SK-N-SH (cell line): ENCODE data around the gene OR51G1. TPM values are rescaled to one million over a fixed set of nuclear protein-coding genes. Genes with fewer than 3 reads are reported as not detected.

Experiments
- CTCF ChIA-PET: fragments of 300-600, 350-600 bp; formaldehyde crosslinking; extraction: SDS; loops from one replicate; lab custom pipeline; 2021; lab: Yijun Ruan, JAX
- POLR2A ChIA-PET: fragments of 350-600 bp; sonication (Branson Sonifier 250); formaldehyde crosslinking; extraction: SDS; loops from one replicate; lab custom pipeline; 2020; ENCODE audit warnings: antibody characterized with exemption, inconsistent platforms; lab: Yijun Ruan, JAX
- DNase-seq: peaks from one replicate; pipeline ENCODE4 v3.0.0; 2012
- H2AFZ ChIP-seq: fragments of 200-600 bp; sonication (generic); 2 replicates; pipeline ENCODE4 v1.8.1; 2016; ENCODE audit warnings: antibody characterized with exemption, mild to moderate bottlenecking, low read depth
- H3F3A ChIP-seq: fragments of 200-600 bp; sonication (generic); replicated peaks from 2 replicates; pipeline ENCODE3; 2016; ENCODE audit warnings: antibody characterized with exemption, mild to moderate bottlenecking; ENCODE audit not compliant: insufficient read depth
- H3K27ac ChIP-seq, 2 experiments: fragments of 200-500 bp in 1 of 2; fragments of 200-600 bp in 1 of 2; sonication (Bioruptor generic) in 1 of 2; sonication (generic), shearing (Covaris generic) in 1 of 2; 2 replicates each; pipeline versions ENCODE4 v1.5.1 to v1.6.1; 2014 to 2016; ENCODE audit warnings: low read depth in 2 of 2, inconsistent platforms in 1 of 2, low read length in 1 of 2, mild to moderate bottlenecking in 1 of 2, mixed read lengths in 1 of 2
- H3K27me3 ChIP-seq: fragments of 200-600 bp; sonication (generic), shearing (Covaris generic); 2 replicates; pipeline ENCODE4 v1.6.1; 2016; ENCODE audit warnings: mixed run types; ENCODE audit not compliant: insufficient read depth
- H3K36me3 ChIP-seq, 2 experiments: fragments of 200-500 bp in 1 of 2; fragments of 200-600 bp in 1 of 2; sonication (Bioruptor generic) in 1 of 2; sonication (generic) in 1 of 2; replicated peaks in 1 of 2; 2 replicates each; pipeline versions ENCODE3 to v1.5.1; 2014 to 2016; ENCODE audit warnings: low read length in 1 of 2, mild to moderate bottlenecking in 1 of 2; ENCODE audit not compliant: insufficient read depth in 2 of 2, control insufficient read depth in 1 of 2
- H3K4me1 ChIP-seq, 2 experiments: fragments of 200-500 bp in 1 of 2; fragments of 200-600 bp in 1 of 2; sonication (Bioruptor generic) in 1 of 2; sonication (generic), shearing (Covaris generic) in 1 of 2; 2 replicates each; pipeline versions ENCODE4 v1.5.1 to v1.6.1; 2014 to 2016; ENCODE audit warnings: low read depth in 1 of 2, low read length in 1 of 2, mixed run types in 1 of 2; ENCODE audit not compliant: insufficient read depth in 2 of 2, control insufficient read depth in 1 of 2
- H3K4me2 ChIP-seq: fragments of 200-600 bp; sonication (generic), shearing (Covaris generic); 2 replicates; pipeline ENCODE4 v1.6.1; 2017; ENCODE audit warnings: mixed run types
- H3K4me3 ChIP-seq, 2 experiments: fragments of 200-500 bp in 1 of 2; fragments of 200-600 bp in 1 of 2; sonication (Bioruptor generic) in 1 of 2; sonication (generic), shearing (Covaris generic) in 1 of 2; 2 replicates each; pipeline versions ENCODE4 v1.5.1 to v1.8.1; 2014 to 2016; ENCODE audit warnings: low read depth in 2 of 2, inconsistent platforms in 1 of 2, low read length in 1 of 2, mild to moderate bottlenecking in 1 of 2, mixed read lengths in 1 of 2, moderate library complexity in 1 of 2
- H3K79me2 ChIP-seq: fragments of 200-600 bp; sonication (generic); 2 replicates; pipeline ENCODE4 v1.8.1; 2017; ENCODE audit warnings: mild to moderate bottlenecking; ENCODE audit not compliant: insufficient read depth
- H3K9ac ChIP-seq: fragments of 200-600 bp; sonication (generic); 2 replicates; pipeline ENCODE4 v1.6.1; 2017; ENCODE audit warnings: mixed run types
- H3K9me2 ChIP-seq: fragments of 200-600 bp; sonication (generic); 2 replicates; pipeline ENCODE4 v1.6.1; 2017; ENCODE audit warnings: mixed run types
- H3K9me3 ChIP-seq: fragments of 200-600 bp; sonication (generic); 2 replicates; pipeline ENCODE4 v1.6.1; 2017; ENCODE audit warnings: mixed run types, mild to moderate bottlenecking, moderate library complexity
- H4K20me1 ChIP-seq: fragments of 200-600 bp; sonication (generic); 2 replicates; pipeline ENCODE4 v1.6.1; 2017; ENCODE audit warnings: mild to moderate bottlenecking, mixed run types; ENCODE audit not compliant: insufficient read depth
- CTCF ChIP-seq: fragments of 200-600 bp; sonication (generic); IDR thresholded peaks from 2 replicates; pipeline ENCODE4 v1.6.1; 2017; ENCODE audit warnings: antibody characterized with exemption, mild to moderate bottlenecking, moderate library complexity
- FOSL2 ChIP-seq: IDR thresholded peaks from 2 replicates; pipeline ENCODE4 v1.4.0; 2012; ENCODE audit warnings: low read depth, mild to moderate bottlenecking, moderate library complexity, borderline replicate concordance
- GABPA ChIP-seq: IDR thresholded peaks from 2 replicates; pipeline ENCODE4 v1.4.0; 2012; ENCODE audit warnings: low read depth, mild to moderate bottlenecking
- GATA2 ChIP-seq: sonication (generic); formaldehyde crosslinking; IDR thresholded peaks from 2 replicates; pipeline ENCODE4 v1.5.0; 2020; ENCODE audit warnings: mild to moderate bottlenecking, missing genetic modification reagents
- IRF3 ChIP-seq: fragments of 150-350 bp; IDR thresholded peaks from 2 replicates; pipeline ENCODE4 v1.6.1; 2016; ENCODE audit warnings: mild to moderate bottlenecking, low read depth, low read length
- JUND ChIP-seq: IDR thresholded peaks from 2 replicates; pipeline ENCODE4 v1.4.0; 2012
- MAX ChIP-seq: IDR thresholded peaks from 2 replicates; pipeline ENCODE4 v1.4.0; 2012; ENCODE audit warnings: low read depth
- MEF2A ChIP-seq: IDR thresholded peaks from 2 replicates; pipeline ENCODE4 v1.4.0; 2012; ENCODE audit warnings: low read depth, borderline replicate concordance
- NRF1 ChIP-seq: IDR thresholded peaks from 2 replicates; pipeline ENCODE4 v1.6.1; 2012; ENCODE audit warnings: low read depth, mild to moderate bottlenecking, low read length
- PBX3 ChIP-seq: IDR thresholded peaks from 2 replicates; pipeline ENCODE4; 2012
- RCOR1 ChIP-seq: fragments of 150-350 bp; IDR thresholded peaks from 2 replicates; pipeline ENCODE4 v1.6.1; 2017; ENCODE audit warnings: antibody characterized with exemption, low read length
- SMC3 ChIP-seq: IDR thresholded peaks from 2 replicates; pipeline ENCODE4 v1.6.1; 2012; ENCODE audit warnings: low read depth, low read length, improper control_type of control experiment
- TAF1 ChIP-seq: IDR thresholded peaks from 2 replicates; pipeline ENCODE4 v1.6.1; 2012; ENCODE audit warnings: low read depth, mild to moderate bottlenecking, low read length, moderate library complexity, borderline replicate concordance
- TCF12 ChIP-seq: IDR thresholded peaks from 2 replicates; pipeline ENCODE4 v1.4.0; 2012
- WGBS: methylation state at CpG from one replicate; pipeline ENCODE4 v1.1.6; 2017; ENCODE audit warnings: low lambda C conversion rate; 5-methylcytosine and 5-hydroxymethylcytosine counted together
- polyA plus RNA-seq, 3 experiments: library from polyadenylated mRNA; depleted of rRNA; stranded (reverse); fragments of >200 nt; gene quantifications; 2 replicates each; pipeline ENCODE4 v1.2.3, GENCODE V29; 2012
- TF ChIP-seq, protein P1 (sequence below): IDR thresholded peaks from 2 replicates; pipeline ENCODE4 v1.4.0; 2012; ENCODE audit warnings: low read depth, borderline replicate concordance
- TF ChIP-seq, protein P2 (sequence below): fragments of 150-350 bp; IDR thresholded peaks from 2 replicates; pipeline ENCODE4 v1.6.1; 2017; ENCODE audit warnings: antibody characterized with exemption, low read length, low read depth, borderline replicate concordance
- TF ChIP-seq, protein P3 (sequence below): IDR thresholded peaks from 2 replicates; pipeline ENCODE4 v1.6.1; 2012; ENCODE audit warnings: mild to moderate bottlenecking, low read depth, low read length, moderate library complexity

OR51G1 gene
- polyA plus RNA-seq, 1 of the 3 experiments (the other 2 are of a cell fraction), result not detected

DNA sequence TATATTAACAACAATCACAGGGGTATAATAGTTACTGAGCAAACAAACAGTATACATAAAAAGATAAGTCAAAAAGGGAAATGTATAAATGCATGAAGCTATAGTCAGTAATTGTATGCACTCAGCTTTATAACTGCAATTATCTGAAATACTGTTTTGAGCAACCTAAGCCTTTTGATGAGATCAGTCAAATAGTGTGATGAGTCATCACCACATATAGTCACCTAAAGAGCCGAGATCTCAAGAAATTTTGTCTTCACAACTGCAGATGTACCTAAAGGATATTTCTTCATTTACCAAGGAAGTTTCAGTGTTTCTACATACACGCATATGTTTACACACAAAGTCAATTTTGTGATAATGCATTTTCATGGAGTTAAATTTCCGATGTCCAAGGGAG is 36.7 kb upstream of the OR51G1 start:
- CTCF ChIA-PET, result no interaction called here
- Histone ChIP-seq H3K4me2 (no peak overlapping the region), H3K27me3 (no peaks in the 10 kb centered on the region; the same call in 1 of the 2 replicates), H3K27ac (no peak overlapping the region), H2AFZ (no peak overlapping the region), H4K20me1 (no peaks in the 10 kb centered on the region), H3K36me3 (no peaks in the 10 kb centered on the region), H3K9me3 (no peaks in the 10 kb centered on the region), H3K9me2 (no peaks in the 10 kb centered on the region), H3K4me3 (no peak overlapping the region), H3K79me2 (no peaks in the 10 kb centered on the region), H3F3A (no peaks in the 10 kb centered on the region), H3K4me1 (no peaks in the 10 kb centered on the region), H3K9ac (no peak overlapping the region)
- WGBS, result 2% methylated on average over 3 of the region's 3 CpGs
- no peak for TF ChIP-seq JUND
- DNase-seq, result no peak
- POLR2A ChIA-PET, result no interaction called here

DNA sequence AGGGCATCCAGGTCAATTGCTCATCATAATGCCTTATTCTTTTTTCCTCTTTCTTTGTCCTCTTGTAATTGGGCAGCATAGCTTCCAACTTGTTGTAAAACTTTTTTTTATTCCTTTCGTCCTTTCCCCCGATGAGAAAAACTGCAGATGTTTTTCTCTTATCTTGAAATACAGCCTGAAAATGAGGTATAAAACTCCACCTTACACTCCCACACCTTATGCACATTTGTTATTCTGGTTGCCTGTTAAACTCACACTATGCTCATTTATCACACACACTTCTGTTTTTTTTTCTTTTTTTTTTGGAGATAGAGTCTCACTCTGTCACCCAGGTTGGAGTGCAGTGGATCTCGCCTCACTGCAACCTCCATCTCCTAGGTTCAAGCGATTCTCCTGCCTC is 33.3 kb upstream of the OR51G1 start:
- Histone ChIP-seq H3K9me2 (no peaks in the 10 kb centered on the region), H3F3A (no peaks in the 10 kb centered on the region), H3K4me3 (no peak overlapping the region), H3K9ac (no peak overlapping the region), H3K27me3 (no peaks in the 10 kb centered on the region; the same call in 1 of the 2 replicates), H2AFZ (no peak overlapping the region), H3K27ac (no peak overlapping the region), H3K79me2 (no peaks in the 10 kb centered on the region), H3K4me1 (no peaks in the 10 kb centered on the region), H3K4me2 (no peak overlapping the region), H3K36me3 (no peaks in the 10 kb centered on the region), H4K20me1 (no peaks in the 10 kb centered on the region), H3K9me3 (no peaks in the 10 kb centered on the region)
- TF ChIP-seq, protein P1, sequence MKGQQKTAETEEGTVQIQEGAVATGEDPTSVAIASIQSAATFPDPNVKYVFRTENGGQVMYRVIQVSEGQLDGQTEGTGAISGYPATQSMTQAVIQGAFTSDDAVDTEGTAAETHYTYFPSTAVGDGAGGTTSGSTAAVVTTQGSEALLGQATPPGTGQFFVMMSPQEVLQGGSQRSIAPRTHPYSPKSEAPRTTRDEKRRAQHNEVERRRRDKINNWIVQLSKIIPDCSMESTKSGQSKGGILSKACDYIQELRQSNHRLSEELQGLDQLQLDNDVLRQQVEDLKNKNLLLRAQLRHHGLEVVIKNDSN, result no peak
- TF ChIP-seq RCOR1, result no peak
- no peak for TF ChIP-seq MAX
- no peak for TF ChIP-seq IRF3
- TF ChIP-seq GABPA, result no peak
- TF ChIP-seq FOSL2, result no peak
- TF ChIP-seq CTCF, result no peak
- TF ChIP-seq NRF1, result no peak
- no peak for TF ChIP-seq TCF12
- TF ChIP-seq, protein P2, sequence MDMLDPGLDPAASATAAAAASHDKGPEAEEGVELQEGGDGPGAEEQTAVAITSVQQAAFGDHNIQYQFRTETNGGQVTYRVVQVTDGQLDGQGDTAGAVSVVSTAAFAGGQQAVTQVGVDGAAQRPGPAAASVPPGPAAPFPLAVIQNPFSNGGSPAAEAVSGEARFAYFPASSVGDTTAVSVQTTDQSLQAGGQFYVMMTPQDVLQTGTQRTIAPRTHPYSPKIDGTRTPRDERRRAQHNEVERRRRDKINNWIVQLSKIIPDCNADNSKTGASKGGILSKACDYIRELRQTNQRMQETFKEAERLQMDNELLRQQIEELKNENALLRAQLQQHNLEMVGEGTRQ, result no peak
- no peak for TF ChIP-seq MEF2A
- TF ChIP-seq SMC3, result no peak
- TF ChIP-seq, protein P3, sequence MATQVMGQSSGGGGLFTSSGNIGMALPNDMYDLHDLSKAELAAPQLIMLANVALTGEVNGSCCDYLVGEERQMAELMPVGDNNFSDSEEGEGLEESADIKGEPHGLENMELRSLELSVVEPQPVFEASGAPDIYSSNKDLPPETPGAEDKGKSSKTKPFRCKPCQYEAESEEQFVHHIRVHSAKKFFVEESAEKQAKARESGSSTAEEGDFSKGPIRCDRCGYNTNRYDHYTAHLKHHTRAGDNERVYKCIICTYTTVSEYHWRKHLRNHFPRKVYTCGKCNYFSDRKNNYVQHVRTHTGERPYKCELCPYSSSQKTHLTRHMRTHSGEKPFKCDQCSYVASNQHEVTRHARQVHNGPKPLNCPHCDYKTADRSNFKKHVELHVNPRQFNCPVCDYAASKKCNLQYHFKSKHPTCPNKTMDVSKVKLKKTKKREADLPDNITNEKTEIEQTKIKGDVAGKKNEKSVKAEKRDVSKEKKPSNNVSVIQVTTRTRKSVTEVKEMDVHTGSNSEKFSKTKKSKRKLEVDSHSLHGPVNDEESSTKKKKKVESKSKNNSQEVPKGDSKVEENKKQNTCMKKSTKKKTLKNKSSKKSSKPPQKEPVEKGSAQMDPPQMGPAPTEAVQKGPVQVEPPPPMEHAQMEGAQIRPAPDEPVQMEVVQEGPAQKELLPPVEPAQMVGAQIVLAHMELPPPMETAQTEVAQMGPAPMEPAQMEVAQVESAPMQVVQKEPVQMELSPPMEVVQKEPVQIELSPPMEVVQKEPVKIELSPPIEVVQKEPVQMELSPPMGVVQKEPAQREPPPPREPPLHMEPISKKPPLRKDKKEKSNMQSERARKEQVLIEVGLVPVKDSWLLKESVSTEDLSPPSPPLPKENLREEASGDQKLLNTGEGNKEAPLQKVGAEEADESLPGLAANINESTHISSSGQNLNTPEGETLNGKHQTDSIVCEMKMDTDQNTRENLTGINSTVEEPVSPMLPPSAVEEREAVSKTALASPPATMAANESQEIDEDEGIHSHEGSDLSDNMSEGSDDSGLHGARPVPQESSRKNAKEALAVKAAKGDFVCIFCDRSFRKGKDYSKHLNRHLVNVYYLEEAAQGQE, result no peak
- TF ChIP-seq PBX3, result no peak
- TF ChIP-seq JUND, result no peak
- TF ChIP-seq TAF1, result no peak
- TF ChIP-seq GATA2 (CRISPR knock-in tag), result no peak
- ChIA-PET POLR2A (no interaction called here), CTCF (no interaction called here)
- no peak for DNase-seq
- WGBS, result 5% methylated on average over 4 of the region's 4 CpGs
